ENCODE data around the gene HHAT. TPM values are rescaled to one million over a fixed set of nuclear protein-coding genes. Genes with fewer than 3 reads are reported as not detected.

HHAT gene
- total and polyA plus RNA-seq, 2 donors (not counting 3 experiments of a cell fraction or from before 2014, with no cell fraction given): 2.4 to 4.3 TPM

GRCh38 chr1:210676539-210676938 lies 347.8 kb downstream of the HHAT start:
- POLR2A ChIA-PET: no interaction called here
- Histone ChIP-seq H3K4me2 (ENCODE audit: insufficient read depth, low read length) (no peak overlapping the region), H3K9ac (replicated peaks; ENCODE audit: extremely low read depth, insufficient read depth, low read length) (no peak overlapping the region), H3K9me3 (replicated peaks; ENCODE audit: control insufficient read depth, insufficient read depth, low read length) (peaks cover 1% of the 10 kb centered on the region), H3K36me3 (ENCODE audit: control insufficient read depth in 2 of 2, extremely low read depth in 1 of 2, insufficient read depth in 2 of 2, low read length in 2 of 2) (no peaks in the 10 kb centered on the region), H4K20me1 (replicated peaks; ENCODE audit: control insufficient read depth, extremely low read depth, insufficient read depth, low read length) (no peaks in the 10 kb centered on the region), H3K27ac (ENCODE audit: insufficient read depth, low read depth, low read length) (no peak overlapping the region), H3K9me1 (replicated peaks; ENCODE audit: control insufficient read depth, extremely low read depth, insufficient read depth, low read length) (no peaks in the 10 kb centered on the region), H3K27me3 (ENCODE audit: control insufficient read depth in 2 of 2, insufficient read depth in 2 of 2, low read length in 2 of 2) (no peaks in the 10 kb centered on the region), H3K4me1 (ENCODE audit: control insufficient read depth, extremely low read depth, insufficient read depth, low read length) (no peaks in the 10 kb centered on the region), H3K79me2 (ENCODE audit: control insufficient read depth, insufficient read depth, low read length) (no peaks in the 10 kb centered on the region), H3K4me3 (replicated peaks in 1 of 3; ENCODE audit: insufficient read depth in 1 of 3, low read depth in 1 of 3, low read length in 3 of 3) (no peak overlapping the region), H2AFZ (ENCODE audit: low read depth, low read length) (no peak overlapping the region)
- BruUV-seq (replicated peaks): no TSS peak
- DNase-seq (ENCODE audit: low read depth, low spot score) (no peak), FAIRE-seq (no peak)
- CTCF ChIA-PET: no interaction called here
- dilution Hi-C loops (cut with MboI; ENCODE audit: extremely low pct_ligation_motif_present, low sequenced_read_pairs) (no loop called here), intact Hi-C loops (cut with micrococcal nuclease) (no loop called here)
- TF ChIP-seq MYC (IDR thresholded peaks at IDR 0.05; ENCODE audit: low read depth, low read length) (no peak), EZH2 (IDR thresholded peaks at IDR 0.05; ENCODE audit: borderline replicate concordance, low read depth, low read length, severe bottlenecking) (no peak), JUN (IDR thresholded peaks at IDR 0.05; ENCODE audit: borderline replicate concordance, insufficient read depth, insufficient read length, low read depth) (no peak), FOS (IDR thresholded peaks at IDR 0.05; ENCODE audit: borderline replicate concordance, insufficient read depth, low read length) (no peak), GATA2 (IDR thresholded peaks at IDR 0.05; ENCODE audit: insufficient read depth, insufficient read length, low read depth, low read length) (no peak), POLR2A (IDR thresholded peaks at IDR 0.05; ENCODE audit: low read depth, low read length) (no peak), POLR2AphosphoS5 (IDR thresholded peaks at IDR 0.05; ENCODE audit: insufficient read depth, low read depth, low read length) (no peak)
- TF ChIP-seq, protein P1, sequence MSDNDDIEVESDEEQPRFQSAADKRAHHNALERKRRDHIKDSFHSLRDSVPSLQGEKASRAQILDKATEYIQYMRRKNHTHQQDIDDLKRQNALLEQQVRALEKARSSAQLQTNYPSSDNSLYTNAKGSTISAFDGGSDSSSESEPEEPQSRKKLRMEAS (IDR thresholded peaks at IDR 0.05; ENCODE audit: insufficient read depth, insufficient read length): no peak
- TF ChIP-seq, protein P2, sequence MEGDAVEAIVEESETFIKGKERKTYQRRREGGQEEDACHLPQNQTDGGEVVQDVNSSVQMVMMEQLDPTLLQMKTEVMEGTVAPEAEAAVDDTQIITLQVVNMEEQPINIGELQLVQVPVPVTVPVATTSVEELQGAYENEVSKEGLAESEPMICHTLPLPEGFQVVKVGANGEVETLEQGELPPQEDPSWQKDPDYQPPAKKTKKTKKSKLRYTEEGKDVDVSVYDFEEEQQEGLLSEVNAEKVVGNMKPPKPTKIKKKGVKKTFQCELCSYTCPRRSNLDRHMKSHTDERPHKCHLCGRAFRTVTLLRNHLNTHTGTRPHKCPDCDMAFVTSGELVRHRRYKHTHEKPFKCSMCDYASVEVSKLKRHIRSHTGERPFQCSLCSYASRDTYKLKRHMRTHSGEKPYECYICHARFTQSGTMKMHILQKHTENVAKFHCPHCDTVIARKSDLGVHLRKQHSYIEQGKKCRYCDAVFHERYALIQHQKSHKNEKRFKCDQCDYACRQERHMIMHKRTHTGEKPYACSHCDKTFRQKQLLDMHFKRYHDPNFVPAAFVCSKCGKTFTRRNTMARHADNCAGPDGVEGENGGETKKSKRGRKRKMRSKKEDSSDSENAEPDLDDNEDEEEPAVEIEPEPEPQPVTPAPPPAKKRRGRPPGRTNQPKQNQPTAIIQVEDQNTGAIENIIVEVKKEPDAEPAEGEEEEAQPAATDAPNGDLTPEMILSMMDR (IDR thresholded peaks at IDR 0.05; ENCODE audit: extremely low read depth in 1 of 2, insufficient read depth in 1 of 2, low read depth in 1 of 2, low read length in 2 of 2): no peak
